Panc1 (cell line): Measurements from ENCODE around the gene CDH13.

Experiments
- POLR2AphosphoS5 ChIP-seq: IDR thresholded peaks from 2 replicates; pipeline ENCODE4 v1.6.1; 2012; ENCODE audit warnings: mild to moderate bottlenecking, low read depth, low read length, moderate library complexity
- SIN3A ChIP-seq: IDR thresholded peaks from 2 replicates; pipeline ENCODE4 v1.6.1; 2012; ENCODE audit warnings: low read depth, mild to moderate bottlenecking, low read length, moderate library complexity, borderline replicate concordance; ENCODE audit not compliant: insufficient read depth
- TF ChIP-seq, protein P1 (sequence below): fragments of 450-650 bp; IDR thresholded peaks from 2 replicates; pipeline ENCODE4 v1.5.1; 2017; ENCODE audit warnings: mild to moderate bottlenecking

- TF ChIP-seq, protein P1, sequence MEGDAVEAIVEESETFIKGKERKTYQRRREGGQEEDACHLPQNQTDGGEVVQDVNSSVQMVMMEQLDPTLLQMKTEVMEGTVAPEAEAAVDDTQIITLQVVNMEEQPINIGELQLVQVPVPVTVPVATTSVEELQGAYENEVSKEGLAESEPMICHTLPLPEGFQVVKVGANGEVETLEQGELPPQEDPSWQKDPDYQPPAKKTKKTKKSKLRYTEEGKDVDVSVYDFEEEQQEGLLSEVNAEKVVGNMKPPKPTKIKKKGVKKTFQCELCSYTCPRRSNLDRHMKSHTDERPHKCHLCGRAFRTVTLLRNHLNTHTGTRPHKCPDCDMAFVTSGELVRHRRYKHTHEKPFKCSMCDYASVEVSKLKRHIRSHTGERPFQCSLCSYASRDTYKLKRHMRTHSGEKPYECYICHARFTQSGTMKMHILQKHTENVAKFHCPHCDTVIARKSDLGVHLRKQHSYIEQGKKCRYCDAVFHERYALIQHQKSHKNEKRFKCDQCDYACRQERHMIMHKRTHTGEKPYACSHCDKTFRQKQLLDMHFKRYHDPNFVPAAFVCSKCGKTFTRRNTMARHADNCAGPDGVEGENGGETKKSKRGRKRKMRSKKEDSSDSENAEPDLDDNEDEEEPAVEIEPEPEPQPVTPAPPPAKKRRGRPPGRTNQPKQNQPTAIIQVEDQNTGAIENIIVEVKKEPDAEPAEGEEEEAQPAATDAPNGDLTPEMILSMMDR, result no peak
- no peak for TF ChIP-seq POLR2AphosphoS5
- TF ChIP-seq SIN3A, result no peak
These were observed 499.3 kb downstream of the CDH13 start for GRCh38 chr16:83125999-83126568.
